ENCODE measurements around the gene PCSK5.

Gene PCSK5

GRCh38 chr9:76138360-76138759 lies 247.9 kb downstream of the PCSK5 start:
- no peak for DNase-seq (ENCODE audit: low spot score)

- DNase-seq (ENCODE audit: low spot score), result no peak
Measured at GRCh38 chr9:76143834-76144233, 253.4 kb downstream of the PCSK5 start.

GRCh38 chr9:76150013-76150412 lies 259.5 kb downstream of the PCSK5 start:
- DNase-seq (ENCODE audit: low spot score), result no peak

- no peak for DNase-seq (ENCODE audit: low spot score)
Measured at GRCh38 chr9:76151267-76151666, 260.8 kb downstream of the PCSK5 start.

GRCh38 chr9:76153339-76153738 lies 262.9 kb downstream of the PCSK5 start:
- DNase-seq (ENCODE audit: low spot score), result no peak

- no peak for DNase-seq (ENCODE audit: low spot score)
Measured at GRCh38 chr9:76153902-76154629, 263.6 kb downstream of the PCSK5 start.

- no peak for DNase-seq (ENCODE audit: low spot score)
Measured at GRCh38 chr9:76155361-76155760, 264.9 kb downstream of the PCSK5 start.

GRCh38 chr9:76158713-76159112 lies 268.2 kb downstream of the PCSK5 start:
- no peak for DNase-seq (ENCODE audit: low spot score)

GRCh38 chr9:76159293-76159926 lies 268.9 kb downstream of the PCSK5 start:
- DNase-seq (ENCODE audit: low spot score), result no peak

GRCh38 chr9:76161106-76161505 lies 270.6 kb downstream of the PCSK5 start:
- DNase-seq (ENCODE audit: low spot score), result no peak

- DNase-seq (ENCODE audit: low spot score), result no peak
Measured at GRCh38 chr9:76161541-76161940, 271.1 kb downstream of the PCSK5 start.

- DNase-seq (ENCODE audit: low spot score), result no peak
Measured at GRCh38 chr9:76162086-76162730, 271.7 kb downstream of the PCSK5 start.

- no peak for DNase-seq (ENCODE audit: low spot score)
Measured at GRCh38 chr9:76162751-76163500, 272.5 kb downstream of the PCSK5 start.

- DNase-seq (ENCODE audit: low spot score), result no peak
Measured at GRCh38 chr9:76166526-76166925, 276.1 kb downstream of the PCSK5 start.

GRCh38 chr9:76176171-76176570 lies 285.7 kb downstream of the PCSK5 start:
- DNase-seq (ENCODE audit: low spot score), result no peak

GRCh38 chr9:76177931-76178330 lies 287.5 kb downstream of the PCSK5 start:
- no peak for DNase-seq (ENCODE audit: low spot score)

GRCh38 chr9:76180541-76180940 lies 290.1 kb downstream of the PCSK5 start:
- DNase-seq (ENCODE audit: low spot score), result no peak

GRCh38 chr9:76181020-76181641 lies 290.7 kb downstream of the PCSK5 start:
- DNase-seq (ENCODE audit: low spot score), result no peak

- DNase-seq (ENCODE audit: low spot score), result no peak
Measured at GRCh38 chr9:76181781-76182180, 291.3 kb downstream of the PCSK5 start.

GRCh38 chr9:76185432-76185831 lies 295.0 kb downstream of the PCSK5 start:
- no peak for DNase-seq (ENCODE audit: low spot score)

- no peak for DNase-seq (ENCODE audit: low spot score)
Measured at GRCh38 chr9:76188286-76188685, 297.8 kb downstream of the PCSK5 start.

- DNase-seq (ENCODE audit: low spot score), result no peak
Measured at GRCh38 chr9:76188905-76189304, 298.4 kb downstream of the PCSK5 start.

Data from HuH-7.5 (cell line).